ENCODE data around the gene SLC16A4. TPM values are rescaled to one million over a fixed set of nuclear protein-coding genes. Genes with fewer than 3 reads are reported as not detected.

Gene SLC16A4
- polyA plus RNA-seq, 5 donors: 4.2 to 7.7 (median 7.2) TPM

DNA sequence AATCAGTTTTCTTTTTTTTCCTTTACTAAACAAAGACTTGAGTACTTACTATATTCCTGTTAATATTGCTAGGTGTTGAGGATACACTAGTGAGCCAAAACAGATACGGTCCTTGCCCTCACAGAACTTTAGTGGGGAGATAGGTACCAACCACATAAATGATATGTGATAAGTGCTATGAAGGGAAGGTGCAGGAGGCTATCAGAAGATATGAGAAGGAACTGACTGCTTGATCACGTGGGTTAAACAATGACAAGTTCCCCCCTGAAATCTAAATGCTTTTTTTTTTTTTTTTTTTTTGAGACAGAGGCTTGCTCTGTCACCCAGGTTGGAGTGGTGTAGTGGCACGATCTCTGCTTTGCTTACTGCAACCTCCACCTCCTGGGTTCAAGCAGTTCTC, 26.6 kb downstream of the SLC16A4 start:
- DNase-seq: no peak

DNA sequence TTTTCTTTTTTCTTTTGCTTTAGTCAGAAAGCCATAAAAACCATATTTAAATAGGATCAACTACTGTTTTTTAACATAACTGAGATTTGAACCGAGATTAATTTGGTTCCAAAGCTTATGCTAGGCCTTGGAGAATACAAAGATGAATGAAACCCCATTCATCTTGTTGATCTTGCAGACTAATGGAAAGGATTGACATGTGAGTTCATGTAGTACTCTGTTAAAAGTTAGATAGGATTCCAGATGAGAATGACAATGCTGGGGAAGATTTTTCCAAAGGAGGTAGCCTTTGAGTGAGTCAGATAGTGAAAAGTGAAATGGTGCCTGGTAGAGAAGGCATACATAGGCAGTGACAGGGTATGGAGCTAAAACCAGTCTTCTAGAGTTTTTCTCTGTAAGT, 29.0 kb downstream of the SLC16A4 start:
- DNase-seq: no peak

DNA sequence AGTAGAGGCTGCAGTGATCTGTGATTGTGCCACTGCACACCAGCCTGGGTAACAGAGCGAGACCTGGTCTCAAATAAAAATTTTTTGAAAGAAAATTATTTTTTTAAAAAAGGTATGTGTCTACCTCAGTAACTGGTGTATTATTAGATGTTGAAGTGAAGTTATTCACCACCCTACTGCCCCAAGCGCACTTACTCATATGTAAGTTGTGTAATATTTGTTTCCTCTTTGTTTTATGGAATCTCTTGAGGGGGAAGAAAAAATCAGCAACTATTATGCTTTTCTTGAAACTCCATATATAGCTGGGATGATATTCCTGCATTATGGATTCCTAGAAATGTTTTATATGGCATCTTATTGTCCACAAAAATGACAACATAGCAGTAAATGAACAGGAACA, 30.4 kb downstream of the SLC16A4 start:
- no peak for DNase-seq

DNA sequence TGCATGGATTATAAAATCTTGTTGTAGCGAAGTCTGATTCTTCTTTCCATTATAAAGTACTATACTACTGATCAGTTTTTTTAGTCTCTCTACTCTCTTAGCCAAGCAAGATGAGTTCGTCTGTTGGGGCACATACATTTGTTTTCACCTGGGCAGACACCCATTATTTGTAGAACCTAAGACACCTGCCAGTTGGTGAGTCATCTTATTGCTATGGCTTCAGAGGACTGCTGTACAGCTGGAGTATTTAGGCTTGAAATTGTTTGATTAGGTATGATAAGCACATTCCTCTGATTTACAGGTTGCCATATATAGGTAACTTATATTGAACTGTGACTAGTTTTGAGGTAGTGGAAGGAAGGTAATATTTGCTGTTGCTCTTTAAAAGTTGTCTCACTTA, 34.4 kb downstream of the SLC16A4 start:
- no peak for DNase-seq

DNA sequence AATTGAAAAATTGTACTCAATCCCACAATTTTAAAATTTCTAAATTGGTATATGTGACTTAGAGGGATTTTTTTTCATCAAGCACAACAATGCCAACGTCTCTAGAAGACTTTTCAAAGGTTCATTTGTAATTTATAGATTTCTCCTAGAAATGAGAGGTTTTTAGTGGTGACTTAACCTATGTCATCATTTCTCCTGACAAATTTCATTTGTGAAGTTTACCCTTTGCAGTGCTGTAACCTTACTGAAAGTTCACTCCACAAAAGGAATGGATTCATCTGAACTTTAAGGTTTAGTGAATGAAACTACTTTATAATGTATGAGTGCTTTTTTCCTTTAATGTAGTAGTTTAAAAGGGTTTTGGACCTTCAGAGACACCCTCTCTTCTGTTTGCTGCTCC, 35.5 kb downstream of the SLC16A4 start:
- no peak for DNase-seq

DNA sequence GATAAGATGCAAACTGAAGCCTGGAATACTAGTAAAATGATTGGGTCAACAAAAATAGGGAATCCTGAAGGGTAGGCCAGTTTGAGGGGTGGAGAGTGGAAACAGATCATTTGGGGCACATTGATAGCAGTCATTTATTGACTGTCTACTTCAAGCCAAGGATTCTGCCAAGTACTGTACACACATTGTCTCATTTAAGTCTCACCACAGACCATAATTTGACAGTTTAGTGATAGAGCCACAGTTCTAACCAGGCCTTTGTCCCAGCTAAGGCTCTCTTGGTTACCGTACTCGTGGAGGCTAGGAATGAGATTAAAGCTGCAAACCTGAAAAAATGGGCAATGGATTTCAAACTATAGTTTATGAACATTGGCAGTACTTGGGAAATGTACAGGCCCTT, 40.5 kb downstream of the SLC16A4 start:
- DNase-seq: no peak

DNA sequence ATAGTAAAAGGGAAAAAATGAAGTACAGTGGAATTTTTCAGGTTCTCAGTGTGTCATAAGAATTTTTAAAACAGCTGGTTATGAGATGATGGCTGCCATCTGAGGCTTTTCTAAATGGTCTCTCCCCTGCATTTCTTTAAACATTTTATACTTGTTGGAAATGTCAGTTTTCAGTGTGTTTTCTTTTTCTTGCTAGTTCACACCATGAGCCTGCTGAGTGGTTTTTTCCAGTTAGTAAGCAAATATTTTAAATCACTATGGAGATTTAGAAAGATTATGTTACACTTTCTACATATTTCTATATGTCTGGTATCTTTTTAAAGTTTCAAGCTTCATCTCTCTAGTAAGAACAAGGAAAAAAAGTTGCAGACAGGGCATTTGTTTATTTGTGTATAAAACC, 42.1 kb downstream of the SLC16A4 start:
- no peak for DNase-seq

DNA sequence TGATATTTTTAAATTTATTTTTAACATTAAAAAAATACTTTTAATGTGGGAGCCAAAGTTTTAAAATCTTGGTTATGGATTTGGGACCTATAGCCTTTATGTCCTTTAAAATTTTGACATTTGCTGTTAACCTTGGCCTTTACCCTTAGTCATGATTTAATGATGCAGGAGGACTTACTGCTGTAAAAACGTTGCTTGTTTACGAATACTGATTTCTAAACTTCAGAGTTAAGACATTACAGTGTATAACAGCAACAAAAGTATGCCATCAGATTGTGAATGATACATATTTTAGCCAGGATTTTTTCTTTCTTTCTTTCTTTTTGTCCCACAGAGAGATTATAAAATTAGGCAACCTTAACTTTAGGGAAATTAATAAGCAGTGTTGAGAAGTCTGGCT, 42.8 kb downstream of the SLC16A4 start:
- no peak for DNase-seq

DNA sequence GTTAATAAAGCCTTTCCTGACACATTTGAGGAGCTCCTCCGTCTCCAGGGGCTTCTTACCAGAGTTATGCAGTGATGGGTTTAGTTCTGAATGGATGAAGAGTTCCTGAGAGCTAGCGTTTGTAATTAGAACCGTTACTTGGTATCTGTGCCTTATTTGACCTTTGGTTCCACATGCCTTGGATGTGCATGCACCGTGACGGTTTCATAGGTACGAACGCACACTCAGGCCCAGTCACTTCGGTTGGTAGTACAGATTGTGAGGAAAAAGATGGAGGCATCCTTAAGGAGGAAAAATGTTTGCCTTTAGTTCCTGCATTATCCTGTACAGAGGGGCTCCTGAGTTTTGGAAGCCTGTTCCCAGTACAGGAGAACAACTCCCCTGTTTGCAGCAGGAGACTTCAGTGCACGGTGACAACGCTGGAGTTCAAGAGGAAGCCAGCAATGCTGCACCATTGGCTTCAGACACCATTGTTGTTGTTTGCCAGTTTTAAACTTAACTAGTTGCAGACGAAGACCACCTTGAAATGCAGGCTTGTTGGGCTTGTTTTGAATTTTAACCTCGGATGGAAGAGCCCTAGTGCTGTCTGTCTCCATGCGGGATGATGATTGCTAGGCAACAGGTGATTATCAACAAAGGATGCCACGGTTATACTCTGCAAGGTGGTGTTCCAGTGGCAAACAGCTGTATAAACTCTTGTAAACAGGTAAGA, 43.5 kb downstream of the SLC16A4 start:
- DNase-seq: no peak

DNA sequence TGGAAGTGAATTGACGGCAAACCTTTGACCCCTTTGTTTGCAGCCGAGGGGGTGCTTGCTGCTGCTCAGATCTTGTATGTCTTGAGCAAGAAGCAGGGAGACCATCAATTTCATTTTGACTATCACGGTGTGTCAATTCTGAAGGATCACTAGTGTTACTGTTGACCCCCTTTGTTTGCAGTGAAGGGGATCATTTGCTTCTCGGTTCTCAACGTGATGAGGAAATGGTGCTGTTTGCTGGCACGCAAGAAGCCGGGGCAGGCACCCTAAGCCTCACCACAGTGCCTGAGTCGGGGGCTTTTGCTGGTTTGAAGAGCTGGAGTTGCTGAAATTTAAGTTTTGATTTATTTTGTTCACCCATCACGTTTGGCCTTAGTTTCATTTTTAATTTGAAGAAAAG, 44.1 kb downstream of the SLC16A4 start:
- DNase-seq: no peak

DNA sequence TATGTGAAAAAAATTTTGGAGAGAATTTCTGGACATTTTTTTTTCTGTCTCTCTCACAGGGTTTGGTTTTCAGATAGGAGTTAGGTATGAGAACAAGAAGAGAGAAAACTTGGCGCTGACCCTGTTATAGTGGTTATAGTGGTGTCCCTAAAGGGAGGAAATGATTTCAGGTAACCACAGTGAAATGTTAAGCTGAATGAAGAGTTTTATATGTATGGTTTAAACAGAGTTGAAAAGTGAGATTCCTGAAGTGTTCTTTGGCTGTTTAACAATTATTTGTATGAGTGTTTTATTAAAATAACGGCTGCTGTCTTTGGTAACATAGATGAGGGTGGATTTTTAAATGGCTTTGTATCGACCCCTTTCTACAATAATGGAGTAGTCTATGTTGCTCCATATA, 45.3 kb downstream of the SLC16A4 start:
- no peak for DNase-seq

DNA sequence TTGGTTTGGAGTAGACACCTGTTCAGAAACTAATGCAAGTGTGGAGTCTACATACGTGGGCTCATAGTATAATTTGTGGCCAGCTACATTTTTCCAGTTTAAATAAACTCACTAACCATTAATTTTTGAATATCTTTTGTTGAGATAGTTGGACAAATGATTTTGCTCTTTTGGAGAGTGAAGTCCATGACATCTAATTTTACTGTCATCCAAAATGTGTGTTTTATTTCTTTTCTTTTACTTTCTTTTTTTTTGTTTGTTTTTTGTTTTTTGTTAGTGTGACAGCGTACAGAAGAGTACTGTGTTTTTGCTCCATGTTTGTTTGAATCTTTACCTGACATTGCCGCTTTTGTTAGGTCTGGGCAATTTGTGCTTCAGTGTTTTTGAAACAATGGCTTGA, 46.7 kb downstream of the SLC16A4 start:
- no peak for DNase-seq

DNA sequence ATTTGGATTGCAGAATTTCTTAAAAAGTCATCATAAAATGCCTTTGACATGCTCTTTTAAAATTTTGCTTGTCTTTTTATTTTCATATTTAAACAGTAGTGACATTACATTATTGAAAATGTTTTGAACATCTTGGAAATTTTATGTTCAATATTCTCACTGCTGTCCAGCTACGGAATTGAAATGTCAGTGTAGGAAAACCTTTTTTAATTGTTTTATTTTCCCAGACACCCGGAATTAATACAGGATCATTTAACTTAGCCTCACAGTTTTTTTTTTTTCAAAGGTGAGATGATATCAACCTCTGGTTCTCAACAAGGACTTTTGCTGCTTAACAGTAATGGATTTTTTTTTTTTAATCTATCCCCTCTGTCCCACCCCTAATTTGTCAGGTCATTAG, 47.6 kb downstream of the SLC16A4 start:
- DNase-seq: no peak

DNA sequence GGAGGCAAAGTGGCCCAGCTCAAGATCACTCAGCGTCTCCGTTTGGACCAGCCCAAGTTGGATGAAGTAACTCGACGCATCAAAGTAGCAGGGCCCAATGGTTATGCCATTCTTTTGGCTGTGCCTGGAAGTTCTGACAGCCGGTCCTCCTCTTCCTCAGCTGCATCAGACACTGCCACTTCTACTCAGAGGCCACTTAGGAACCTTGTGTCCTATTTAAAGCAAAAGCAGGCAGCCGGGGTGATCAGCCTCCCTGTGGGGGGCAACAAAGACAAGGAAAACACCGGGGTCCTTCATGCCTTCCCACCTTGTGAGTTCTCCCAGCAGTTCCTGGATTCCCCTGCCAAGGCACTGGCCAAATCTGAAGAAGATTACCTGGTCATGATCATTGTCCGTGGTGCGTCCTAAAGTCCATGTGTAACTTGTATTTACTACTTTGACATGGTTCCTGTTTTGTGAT, 48.9 kb downstream of the SLC16A4 start:
- no peak for DNase-seq

DNA sequence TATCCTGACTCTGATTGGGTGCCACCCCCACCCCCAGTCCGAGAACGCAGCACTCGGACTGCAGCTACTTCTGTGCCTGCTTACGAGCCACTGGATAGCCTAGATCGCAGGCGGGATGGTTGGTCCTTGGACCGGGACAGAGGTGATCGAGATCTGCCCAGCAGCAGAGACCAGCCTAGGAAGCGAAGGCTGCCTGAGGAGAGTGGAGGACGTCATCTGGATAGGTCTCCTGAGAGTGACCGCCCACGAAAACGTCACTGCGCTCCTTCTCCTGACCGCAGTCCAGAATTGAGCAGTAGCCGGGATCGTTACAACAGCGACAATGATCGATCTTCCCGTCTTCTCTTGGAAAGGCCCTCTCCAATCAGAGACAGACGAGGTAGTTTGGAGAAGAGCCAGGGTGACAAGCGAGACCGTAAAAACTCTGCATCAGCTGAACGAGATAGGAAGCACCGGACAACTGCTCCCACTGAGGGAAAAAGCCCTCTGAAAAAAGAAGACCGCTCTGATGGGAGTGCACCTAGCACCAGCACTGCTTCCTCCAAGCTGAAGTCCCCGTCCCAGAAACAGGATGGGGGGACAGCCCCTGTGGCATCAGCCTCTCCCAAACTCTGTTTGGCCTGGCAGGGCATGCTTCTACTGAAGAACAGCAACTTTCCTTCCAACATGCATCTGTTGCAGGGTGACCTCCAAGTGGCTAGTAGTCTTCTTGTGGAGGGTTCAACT, 49.5 kb downstream of the SLC16A4 start:
- DNase-seq: no peak

DNA sequence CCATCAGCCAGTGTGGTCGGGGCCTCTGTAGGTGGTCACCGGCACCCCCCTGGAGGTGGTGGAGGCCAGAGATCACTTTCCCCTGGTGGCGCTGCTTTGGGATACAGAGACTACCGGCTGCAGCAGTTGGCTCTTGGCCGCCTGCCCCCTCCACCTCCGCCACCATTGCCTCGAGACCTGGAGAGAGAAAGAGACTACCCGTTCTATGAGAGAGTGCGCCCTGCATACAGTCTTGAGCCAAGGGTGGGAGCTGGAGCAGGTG, 50.7 kb downstream of the SLC16A4 start:
- DNase-seq: no peak

DNA sequence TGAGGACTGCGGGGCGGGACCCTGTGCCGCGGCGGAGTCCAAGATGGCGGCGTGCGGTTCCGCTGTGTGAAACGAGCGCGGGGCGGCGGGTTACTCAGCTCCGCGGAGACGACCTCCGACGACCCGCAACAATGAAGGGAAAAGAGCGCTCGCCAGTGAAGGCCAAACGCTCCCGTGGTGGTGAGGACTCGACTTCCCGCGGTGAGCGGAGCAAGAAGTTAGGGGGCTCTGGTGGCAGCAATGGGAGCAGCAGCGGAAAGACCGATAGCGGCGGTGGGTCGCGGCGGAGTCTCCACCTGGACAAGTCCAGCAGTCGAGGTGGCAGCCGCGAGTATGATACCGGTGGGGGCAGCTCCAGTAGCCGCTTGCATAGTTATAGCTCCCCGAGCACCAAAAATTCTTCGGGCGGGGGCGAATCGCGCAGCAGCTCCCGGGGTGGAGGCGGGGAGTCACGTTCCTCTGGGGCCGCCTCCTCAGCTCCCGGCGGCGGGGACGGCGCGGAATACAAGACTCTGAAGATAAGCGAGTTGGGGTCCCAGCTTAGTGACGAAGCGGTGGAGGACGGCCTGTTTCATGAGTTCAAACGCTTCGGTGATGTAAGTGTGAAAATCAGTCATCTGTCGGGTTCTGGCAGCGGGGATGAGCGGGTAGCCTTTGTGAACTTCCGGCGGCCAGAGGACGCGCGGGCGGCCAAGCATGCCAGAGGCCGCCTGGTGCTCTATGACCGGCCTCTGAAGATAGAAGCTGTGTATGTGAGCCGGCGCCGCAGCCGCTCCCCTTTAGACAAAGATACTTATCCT, 51.2 kb downstream of the SLC16A4 start:
- peak; percentile 51 to 54 for DNase-seq

DNA sequence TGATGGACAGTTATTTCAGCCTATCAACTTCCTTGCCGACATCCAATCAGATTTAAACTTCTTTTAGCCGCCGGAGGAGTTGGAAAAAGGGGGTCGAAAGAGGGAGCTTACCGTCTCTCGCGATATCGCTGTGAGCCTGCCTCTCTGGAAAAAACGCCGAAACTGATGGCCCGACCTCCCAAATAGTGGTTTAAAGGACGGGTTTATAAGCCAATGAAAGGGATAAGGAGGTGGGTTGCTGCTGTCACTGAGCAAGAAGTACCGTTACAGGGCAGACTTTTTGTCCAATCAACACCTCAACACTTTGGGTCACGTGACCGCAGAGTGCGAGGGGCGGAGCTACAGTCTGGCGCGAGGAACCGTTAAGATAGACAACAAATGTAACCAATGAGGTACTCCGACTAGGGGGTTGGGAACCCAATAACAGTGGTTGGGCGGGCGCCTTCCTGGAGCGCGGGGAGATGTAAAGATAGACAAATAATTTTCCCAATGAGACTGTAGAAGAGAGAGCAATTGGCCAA, 51.9 kb downstream of the SLC16A4 start, which contains the start of gene RBM15:
RBM15 (plus strand) TSS at position 492 of the 521 bp plus-strand sequence; CDS start at position 521, 29 bp downstream.
- DNase-seq: peak; percentile 100

DNA sequence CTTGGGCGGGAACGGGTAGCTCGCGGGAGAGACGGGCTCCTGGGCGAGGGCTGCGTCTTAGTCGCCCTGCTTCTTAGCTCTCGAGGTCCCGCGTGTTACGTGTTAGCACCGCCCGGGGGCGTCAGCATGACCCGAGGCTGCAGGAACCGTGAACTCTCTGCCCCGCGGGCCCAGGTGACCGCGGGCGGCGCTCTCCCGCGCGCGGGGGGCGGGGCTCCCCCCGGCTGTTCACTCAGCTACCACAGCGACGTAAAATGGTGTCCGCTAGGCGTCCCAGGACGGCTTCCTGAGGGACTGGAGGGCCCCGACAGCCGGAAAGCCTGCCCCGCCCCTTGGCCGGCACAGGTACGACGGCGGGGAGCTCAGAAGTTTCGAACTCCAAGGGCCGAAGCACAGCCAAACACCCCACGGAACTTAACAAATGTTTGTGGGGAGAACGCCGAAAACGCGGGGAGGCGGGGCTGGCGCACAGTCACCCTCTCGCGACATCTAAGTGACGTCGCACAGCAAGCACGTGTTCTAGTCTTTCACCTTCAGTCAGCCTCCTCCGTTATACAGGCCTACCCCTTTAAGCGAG, 52.4 kb downstream of the SLC16A4 start:
- peak in 1 of 2 donors; percentile 95 for DNase-seq

DNA sequence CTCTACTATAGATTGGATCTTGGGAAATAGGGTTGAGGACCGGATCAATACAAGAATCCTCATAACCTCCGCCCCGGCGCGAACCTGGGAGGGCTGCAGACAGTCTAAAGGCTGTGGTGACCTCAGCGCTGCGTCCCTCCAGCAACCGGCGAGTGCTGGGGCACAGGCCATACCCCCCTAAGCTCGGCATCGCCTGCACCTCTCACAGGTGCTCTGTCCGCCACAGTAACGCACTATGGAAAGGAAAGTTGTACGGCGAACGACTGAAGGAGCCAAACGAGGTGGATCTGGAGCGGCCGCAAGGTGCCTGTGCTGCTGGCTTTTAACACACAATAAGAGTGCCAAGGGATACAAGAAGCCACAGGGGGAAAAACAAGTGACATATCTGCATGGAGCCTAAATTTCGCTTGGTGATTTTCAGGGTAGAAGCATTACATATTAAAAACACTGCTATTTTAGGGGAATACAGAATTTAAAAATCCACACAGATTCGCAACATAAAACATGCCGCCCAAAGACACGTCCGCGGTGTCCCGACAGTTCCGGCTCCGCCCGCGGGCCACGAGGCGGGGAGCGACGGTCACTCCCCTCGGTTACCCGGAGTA, 53.0 kb downstream of the SLC16A4 start:
- DNase-seq: no peak

DNA sequence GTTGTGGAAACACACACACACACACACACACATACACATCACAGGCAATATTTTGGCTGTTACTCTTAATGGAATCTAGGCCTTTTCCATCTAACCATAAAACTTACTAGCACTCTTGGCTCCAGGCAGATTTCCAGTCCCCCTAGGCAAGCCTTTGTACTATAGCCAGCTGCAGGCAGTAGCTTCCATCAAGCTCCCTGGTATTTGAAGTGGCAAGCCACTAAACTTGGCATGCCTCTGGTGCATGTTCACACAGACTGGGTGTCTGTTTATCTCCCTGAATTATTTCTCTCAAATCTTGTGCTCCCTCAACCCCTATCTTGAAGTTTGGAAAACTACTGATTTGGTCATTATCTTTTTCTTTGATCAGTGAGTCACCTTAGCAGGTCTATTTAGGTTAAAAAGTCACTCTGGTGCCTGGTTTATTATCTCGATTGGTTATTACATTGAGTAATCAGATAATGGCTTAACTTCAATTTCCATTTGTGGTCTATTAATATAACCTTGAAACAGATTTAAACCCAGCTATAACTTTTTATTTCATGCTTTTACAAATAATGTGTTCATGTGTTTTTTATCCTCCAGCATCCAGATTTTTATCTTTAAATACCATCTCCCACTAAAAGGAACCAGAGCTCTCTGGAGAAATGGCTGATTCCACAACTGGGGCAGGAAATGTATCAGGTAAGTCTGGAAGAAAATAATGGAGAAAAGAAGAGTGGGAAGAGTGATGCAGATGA, 54.4 kb downstream of the SLC16A4 start:
- no peak for DNase-seq

All from right lung (tissue), 5 donors.